K562 (cell line): ENCODE data around the gene HMGA1. TPM values are rescaled to one million over a fixed set of nuclear protein-coding genes. Genes with fewer than 3 reads are reported as not detected.

ENCODE experiments used
- ARID1B ChIP-seq: fragments of 450-650 bp; IDR thresholded peaks from 2 replicates; pipeline ENCODE4 v1.6.1; 2016; ENCODE audit warnings: antibody characterized with exemption, mild to moderate bottlenecking, inconsistent platforms
- CAMTA2 ChIP-seq: fragments of 250-450 bp; sonication (Bioruptor Pico); conservative IDR thresholded peaks from 2 replicates; pipeline ENCODE4 v1.5.1; 2022
- CBFA2T2 ChIP-seq: fragments of 450-650 bp; conservative IDR thresholded peaks from 2 replicates; pipeline ENCODE4 v1.6.1; 2017; ENCODE audit warnings: mild to moderate bottlenecking
- FOXP1 ChIP-seq: sonication (generic); formaldehyde crosslinking; IDR thresholded peaks from 2 replicates; pipeline ENCODE4 v1.8.0; 2022; ENCODE audit warnings: mild to moderate bottlenecking, missing genetic modification reagents
- NCOR1 ChIP-seq: fragments of 450-650 bp; IDR thresholded peaks from 2 replicates; pipeline ENCODE4 v1.6.1; 2016; ENCODE audit warnings: mild to moderate bottlenecking, moderate library complexity
- NFIC ChIP-seq: fragments of 450-650 bp; IDR thresholded peaks from 2 replicates; pipeline ENCODE4 v1.6.1; 2017; ENCODE audit warnings: mild to moderate bottlenecking, inconsistent platforms
- SNIP1 ChIP-seq: fragments of 450-650 bp; IDR thresholded peaks from 2 replicates; pipeline ENCODE4 v1.7.1; 2017; ENCODE audit warnings: low read depth, mild to moderate bottlenecking
- USF2 ChIP-seq: sonication (generic); formaldehyde crosslinking; IDR thresholded peaks from 2 replicates; pipeline ENCODE4 v1.5.0; 2020; ENCODE audit warnings: missing genetic modification reagents
- ZBTB49 ChIP-seq: sonication (generic); formaldehyde crosslinking; IDR thresholded peaks from 2 replicates; pipeline ENCODE4 v1.8.0; 2022; ENCODE audit warnings: missing genetic modification reagents, mild to moderate bottlenecking, borderline replicate concordance
- ZNF121 ChIP-seq: sonication (generic); formaldehyde crosslinking; conservative IDR thresholded peaks from 2 replicates; pipeline ENCODE4 v1.8.0; 2022; ENCODE audit warnings: missing genetic modification reagents
- ZNF232 ChIP-seq: sonication (generic); formaldehyde crosslinking; IDR thresholded peaks from 2 replicates; pipeline ENCODE4 v1.8.0; 2022; ENCODE audit warnings: mild to moderate bottlenecking, missing genetic modification reagents
- ZNF445 ChIP-seq: fragments of 250-450 bp; sonication (Bioruptor Pico); IDR thresholded peaks from 2 replicates; pipeline ENCODE4 v1.4.0; 2020; ENCODE audit warnings: low read depth, mild to moderate bottlenecking, moderate library complexity
- ZZZ3 ChIP-seq: fragments of 450-650 bp; IDR thresholded peaks from 2 replicates; pipeline ENCODE4 v1.6.1; 2016; ENCODE audit warnings: antibody characterized with exemption, mild to moderate bottlenecking, moderate library complexity
- polyA plus RNA-seq, 8 experiments: library from polyadenylated mRNA; depleted of rRNA in 4 of 8; stranded (reverse) in 5 of 8; unstranded in 3 of 8; fragments of >200 nt; fragmentation: Nextera tagmentation in 2 of 8; fragmentation: Illumina TruSeq in 1 of 8; extraction: Ambion mirVana in 2 of 8; extraction: Trizol in 1 of 8; gene quantifications; 2 replicates each; pipeline versions ENCODE4 v1.2.1 to v1.2.3, GENCODE V29; 2011 to 2014; ENCODE audit warnings: inconsistent platforms in 1 of 8, missing spikeins in 1 of 8
- total RNA-seq, 7 experiments: library from RNA; depleted of rRNA in 6 of 7; stranded (reverse); fragments of >200 nt in 6 of 7; fragmentation: Illumina TruSeq in 2 of 7; extraction: Trizol in 2 of 7; gene quantifications; 2 replicates each; pipeline versions ENCODE4 v1.2.1 to v1.2.3, GENCODE V29; 2011 to 2021; ENCODE audit warnings: low replicate concordance in 1 of 7
- TF ChIP-seq, protein P1 (sequence below): IDR thresholded peaks from 2 replicates; pipeline ENCODE4 v1.6.1; 2012; ENCODE audit warnings: low read depth, low read length, improper control_type of control experiment, borderline replicate concordance
- TF ChIP-seq, protein P2 (sequence below): fragments of 250-450 bp; sonication (Bioruptor Pico); IDR thresholded peaks from 2 replicates; pipeline ENCODE4 v1.8.0; 2021; ENCODE audit warnings: borderline replicate concordance, mild to moderate bottlenecking, moderate library complexity; ENCODE audit not compliant: poor library complexity, severe bottlenecking
- TF ChIP-seq, protein P3 (sequence below), 2 experiments: IDR thresholded peaks in 1 of 2; conservative IDR thresholded peaks in 1 of 2; 2 replicates each; pipeline ENCODE4 v1.6.1; 2016; ENCODE audit warnings: low read depth in 2 of 2, mild to moderate bottlenecking in 1 of 2, missing compliant biosample characterization in 1 of 2, missing genetic modification characterization in 1 of 2, moderate library complexity in 1 of 2

Gene HMGA1
- total and polyA plus RNA-seq, 9 of the 15 experiments (the other 6 are each of a cell fraction or from before 2014, with no cell fraction given): 27.8 to 1,947 (median 594) TPM

DNA sequence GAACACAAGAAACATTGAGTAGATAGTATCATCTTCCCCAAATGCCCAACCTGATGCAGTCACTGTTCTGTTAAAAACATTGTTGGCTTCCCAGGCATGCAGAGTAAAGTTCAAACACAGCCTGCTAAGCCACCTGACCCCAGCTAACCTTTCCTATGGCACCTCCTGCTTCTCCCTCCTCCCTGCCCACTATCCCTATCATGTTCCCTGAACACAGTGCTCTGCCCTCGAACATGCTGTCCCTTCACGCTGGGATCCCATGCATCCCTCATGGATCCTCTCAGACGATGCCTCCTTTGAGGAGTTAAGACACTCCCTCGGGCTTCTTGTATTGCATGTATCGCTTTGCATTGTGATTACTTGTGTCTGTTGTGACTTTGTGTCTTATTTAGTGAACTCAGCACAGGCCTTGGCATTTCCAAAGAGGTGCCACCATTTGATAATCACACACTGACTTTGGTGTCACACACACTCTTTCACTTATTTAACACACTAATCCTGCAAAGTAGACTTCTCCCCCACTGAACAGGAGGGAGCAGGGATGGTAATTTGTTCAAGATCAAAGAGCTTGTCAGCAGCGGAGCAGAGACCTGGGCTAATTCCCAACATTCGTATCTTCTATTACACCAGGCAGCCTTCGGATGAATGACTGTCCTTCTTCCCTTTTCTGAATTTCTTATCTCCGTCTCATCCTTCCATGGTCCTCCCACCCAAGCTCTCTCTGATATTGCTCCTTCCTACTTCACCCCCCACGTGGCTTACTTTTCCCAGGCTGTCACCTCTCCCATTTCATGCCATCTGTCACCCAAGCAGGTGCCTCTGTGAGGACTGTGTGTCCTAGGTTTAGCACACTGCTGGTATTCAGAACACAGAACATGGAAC, 40.4 kb downstream of the HMGA1 start (continued):
- TF ChIP-seq, protein P1, sequence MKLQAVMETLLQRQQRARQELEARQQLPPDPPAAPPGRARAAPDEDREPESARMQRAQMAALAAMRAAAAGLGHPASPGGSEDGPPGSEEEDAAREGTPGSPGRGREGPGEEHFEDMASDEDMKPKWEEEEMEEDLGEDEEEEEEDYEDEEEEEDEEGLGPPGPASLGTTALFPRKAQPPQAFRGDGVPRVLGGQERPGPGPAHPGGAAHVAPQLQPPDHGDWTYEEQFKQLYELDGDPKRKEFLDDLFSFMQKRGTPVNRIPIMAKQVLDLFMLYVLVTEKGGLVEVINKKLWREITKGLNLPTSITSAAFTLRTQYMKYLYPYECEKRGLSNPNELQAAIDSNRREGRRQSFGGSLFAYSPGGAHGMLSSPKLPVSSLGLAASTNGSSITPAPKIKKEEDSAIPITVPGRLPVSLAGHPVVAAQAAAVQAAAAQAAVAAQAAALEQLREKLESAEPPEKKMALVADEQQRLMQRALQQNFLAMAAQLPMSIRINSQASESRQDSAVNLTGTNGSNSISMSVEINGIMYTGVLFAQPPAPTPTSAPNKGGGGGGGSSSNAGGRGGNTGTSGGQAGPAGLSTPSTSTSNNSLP: peak; percentile 66; the same call in 1 of the 2 replicates
- TF ChIP-seq CAMTA2 (CRISPR knock-in tag) (0 out of 2 replicates have a peak, but pooled peaks have one; percentile 29), ZBTB49 (CRISPR knock-in tag) (0 out of 2 replicates have a peak, but pooled peaks have one; percentile 34), FOXP1 (peak; percentile 71; the same call in 1 of the 2 replicates), ARID1B (peak; percentile 86), ZZZ3 (no peak), ZNF445 (CRISPR knock-in tag) (peak; percentile 10; the same call in 1 of the 2 replicates), CBFA2T2 (peak; percentile 72), NCOR1 (peak; percentile 65; the same call in 1 of the 2 replicates), SNIP1 (no peak), USF2 (0 out of 2 replicates have a peak, but pooled peaks have one; percentile 37), ZNF121 (CRISPR knock-in tag) (no peak), ZNF232 (CRISPR knock-in tag) (no peak), NFIC (peak; percentile 55)
- TF ChIP-seq, protein P2, sequence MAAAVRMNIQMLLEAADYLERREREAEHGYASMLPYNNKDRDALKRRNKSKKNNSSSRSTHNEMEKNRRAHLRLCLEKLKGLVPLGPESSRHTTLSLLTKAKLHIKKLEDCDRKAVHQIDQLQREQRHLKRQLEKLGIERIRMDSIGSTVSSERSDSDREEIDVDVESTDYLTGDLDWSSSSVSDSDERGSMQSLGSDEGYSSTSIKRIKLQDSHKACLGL (CRISPR knock-in tag): no peak
- TF ChIP-seq, protein P3, sequence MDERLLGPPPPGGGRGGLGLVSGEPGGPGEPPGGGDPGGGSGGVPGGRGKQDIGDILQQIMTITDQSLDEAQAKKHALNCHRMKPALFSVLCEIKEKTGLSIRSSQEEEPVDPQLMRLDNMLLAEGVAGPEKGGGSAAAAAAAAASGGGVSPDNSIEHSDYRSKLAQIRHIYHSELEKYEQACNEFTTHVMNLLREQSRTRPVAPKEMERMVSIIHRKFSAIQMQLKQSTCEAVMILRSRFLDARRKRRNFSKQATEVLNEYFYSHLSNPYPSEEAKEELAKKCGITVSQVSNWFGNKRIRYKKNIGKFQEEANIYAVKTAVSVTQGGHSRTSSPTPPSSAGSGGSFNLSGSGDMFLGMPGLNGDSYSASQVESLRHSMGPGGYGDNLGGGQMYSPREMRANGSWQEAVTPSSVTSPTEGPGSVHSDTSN (CRISPR knock-in tag; IDR thresholded peaks at IDR 0.05; ENCODE audit: low read depth): no peak
- TF ChIP-seq, protein P3 (tag; conservative IDR thresholded peaks at IDR 0.05; ENCODE audit: low read depth): peak; percentile 43; the same call in 1 of the 2 replicates
